Tibial nerve (tissue), 3 donors: Measurements from ENCODE around the gene BDH1.

Experiments used
- CTCF ChIP-seq, 5 experiments: fragments of 200-600 bp in 3 of 5; fragments of 450-650 bp in 2 of 5; sonication (generic) in 3 of 5; IDR thresholded peaks; one replicate each; pipeline ENCODE4 v1.5.1; 2016 to 2019; ENCODE audit warnings: antibody characterized with exemption in 5 of 5, mild to moderate bottlenecking in 3 of 5, moderate library complexity in 2 of 5
- POLR2A ChIP-seq, 2 donors: fragments of 450-650 bp; IDR thresholded peaks; one replicate each; pipeline ENCODE4 v1.6.1; 2017; ENCODE audit warnings: antibody characterized with exemption in 2 of 2, mild to moderate bottlenecking in 2 of 2, moderate library complexity in 2 of 2

GRCh38 chr3:197499427-197499826 is 56.3 kb downstream of the BDH1 start:
- no peak for TF ChIP-seq CTCF (IDR thresholded peaks at IDR 0.05)
- no peak for TF ChIP-seq POLR2A (IDR thresholded peaks at IDR 0.05)
